ENCODE measurements around the gene MX2.

DNA sequence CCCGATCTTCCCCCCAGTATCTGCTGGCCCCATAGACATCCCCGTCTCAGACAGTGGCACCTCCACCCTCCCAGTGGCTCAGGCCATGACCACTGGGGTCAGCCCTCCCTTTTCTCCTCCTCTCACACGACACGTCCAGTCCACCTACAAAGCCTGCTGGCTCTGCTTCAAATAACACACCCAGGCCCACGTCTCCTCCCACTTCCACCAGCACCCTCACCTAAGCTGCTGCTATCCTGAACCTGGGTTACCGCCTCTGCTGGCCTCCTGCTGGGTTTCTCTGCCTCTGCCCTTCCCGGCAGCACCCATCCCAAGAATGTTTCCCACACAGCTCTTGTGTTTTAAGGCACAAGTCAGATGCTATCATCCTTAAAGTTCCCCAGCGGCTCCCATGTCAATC is 26.0 kb downstream of the MX2 start:
- no peak for TF ChIP-seq POLR2A (IDR thresholded peaks at IDR 0.05; ENCODE audit: low read length)
- TF ChIP-seq GATA1 (IDR thresholded peaks at IDR 0.05; ENCODE audit: low read depth, low read length) = no peak

All from erythroblast (primary cell).